Stimulated activated CD4-positive, alpha-beta T cell treated with anti-CD3 and anti-CD28 coated beads, TNF-alpha, amount 100 ng/mL, for 1 hour (primary cell): Measurements from ENCODE around the gene TSPEAR.
"Not testable (repeated sequence)": the region's sequence is repeated elsewhere in the genome, so short reads cannot be mapped to it uniquely, and the experiment has no call there.

Source experiments
- DNase-seq, 3 donors: peaks; one replicate each; pipeline ENCODE4 v3.0.0-alpha.2; 2020; ENCODE audit warnings: low read depth in 3 of 3, low spot score in 1 of 3

The TSPEAR gene

GRCh38 chr21:44592446-44593311, 118.7 kb downstream of the TSPEAR start, which contains the start of gene KRTAP10-6:
TSS of gene KRTAP10-6 (minus strand) at chr21:44592505. CDS start at chr21:44592484, 21 bp downstream.
- no peak for DNase-seq

- not testable (repeated sequence) for DNase-seq
Observed at GRCh38 chr21:44591801-44592130, 119.6 kb downstream of the TSPEAR start.

DNA sequence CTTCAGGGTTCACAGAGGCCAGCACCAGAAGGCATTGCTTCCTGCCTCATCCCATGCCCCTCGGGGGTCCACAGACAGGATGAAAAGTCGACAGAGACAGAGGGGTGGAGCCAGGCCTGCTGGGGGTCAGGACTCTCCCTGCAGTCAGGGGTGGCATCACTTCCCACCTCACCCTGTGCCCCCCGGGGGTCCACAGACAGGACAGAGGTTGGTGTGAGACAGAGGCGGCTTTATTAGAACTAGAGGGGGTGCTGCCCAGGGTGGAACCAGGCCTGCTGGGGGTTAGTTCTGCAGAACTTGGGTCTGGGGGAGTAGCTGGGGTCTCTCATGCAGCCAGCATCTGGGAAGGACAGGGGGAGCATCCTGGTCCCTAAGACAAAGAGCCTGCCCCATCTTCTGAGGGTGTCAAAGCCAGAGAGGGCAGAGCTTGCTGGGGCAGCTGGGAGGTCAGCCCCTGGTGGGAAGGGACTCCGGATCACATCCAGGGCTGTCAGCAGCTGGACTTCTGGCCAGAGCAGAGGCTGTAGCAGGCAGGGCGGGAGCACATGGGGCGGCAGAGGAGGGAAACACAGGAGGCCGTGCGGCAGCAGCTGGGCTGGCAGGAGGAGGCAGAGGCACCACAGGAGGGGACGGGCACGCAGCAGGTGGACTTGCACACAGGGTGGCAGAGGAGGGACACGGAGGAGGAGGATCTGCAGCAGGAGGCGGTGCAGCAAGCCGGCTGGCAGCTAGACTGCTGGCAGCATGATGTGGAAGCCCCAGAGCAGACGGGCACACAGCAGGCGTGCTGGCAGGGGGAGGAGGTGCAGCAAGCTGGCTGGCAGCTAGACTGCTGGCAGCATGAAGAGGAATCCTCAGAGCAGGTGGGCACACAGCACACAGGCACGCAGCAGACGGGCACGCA, 120.2 kb downstream of the TSPEAR start:
- DNase-seq = not testable (repeated sequence)

- DNase-seq = no peak
Observed at GRCh38 chr21:44590311-44590721, 121.1 kb downstream of the TSPEAR start.

- no peak for DNase-seq
Observed at GRCh38 chr21:44589586-44590305, 121.6 kb downstream of the TSPEAR start.

GRCh38 chr21:44589094-44589493, 122.3 kb downstream of the TSPEAR start:
- no peak for DNase-seq

GRCh38 chr21:44585892-44586291, 125.5 kb downstream of the TSPEAR start:
- no peak for DNase-seq

DNA sequence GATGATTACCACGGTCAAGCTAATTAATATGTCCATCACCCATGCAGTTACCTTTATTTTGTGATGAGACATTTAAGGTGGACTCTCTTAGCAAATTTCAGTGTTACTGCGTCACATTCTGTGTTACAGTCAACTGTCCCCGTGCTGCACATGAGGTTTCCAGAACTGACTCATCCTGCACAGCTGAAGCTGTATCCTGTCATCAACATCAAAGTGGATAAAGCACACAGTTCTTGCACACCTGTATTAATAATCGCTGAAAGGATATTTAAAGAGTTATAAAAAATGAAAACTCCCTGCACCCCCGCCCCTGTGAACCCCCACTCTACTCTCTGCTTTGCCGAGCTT, 127.6 kb downstream of the TSPEAR start:
- DNase-seq = no peak

DNA sequence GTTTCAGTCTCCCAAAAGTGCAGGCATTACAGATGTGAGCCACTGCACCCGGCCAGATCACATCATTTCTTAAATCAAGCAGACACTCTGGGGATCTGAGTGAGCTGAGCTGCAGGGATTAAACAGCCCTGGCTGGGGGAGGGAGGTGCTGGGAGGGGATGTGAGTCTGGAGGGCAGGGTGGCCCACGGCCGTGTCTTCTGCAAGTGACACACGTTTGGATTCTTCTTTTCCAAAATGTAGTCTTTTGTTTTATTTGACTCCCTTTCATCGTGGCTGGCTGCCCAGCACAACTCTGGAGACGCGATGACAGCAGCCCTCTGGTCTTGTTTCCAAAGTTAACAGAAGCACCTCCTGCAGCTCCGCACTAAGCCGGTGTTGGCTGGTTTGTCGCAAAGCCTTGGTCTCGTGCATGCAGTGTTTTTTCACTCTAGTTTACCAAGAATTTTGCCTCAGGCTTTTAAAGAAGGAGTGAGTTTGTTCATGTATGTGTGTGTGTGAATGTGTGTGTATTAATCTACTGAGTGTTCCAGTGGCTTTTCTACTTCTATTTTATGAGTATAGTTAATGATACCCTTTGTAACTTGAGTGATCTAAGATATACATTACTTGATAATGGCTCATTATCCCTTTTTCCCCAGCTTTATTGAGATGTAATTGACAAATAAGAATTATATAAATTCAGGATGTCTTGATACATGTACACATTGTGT, 128.1 kb downstream of the TSPEAR start:
- no peak for DNase-seq

DNA sequence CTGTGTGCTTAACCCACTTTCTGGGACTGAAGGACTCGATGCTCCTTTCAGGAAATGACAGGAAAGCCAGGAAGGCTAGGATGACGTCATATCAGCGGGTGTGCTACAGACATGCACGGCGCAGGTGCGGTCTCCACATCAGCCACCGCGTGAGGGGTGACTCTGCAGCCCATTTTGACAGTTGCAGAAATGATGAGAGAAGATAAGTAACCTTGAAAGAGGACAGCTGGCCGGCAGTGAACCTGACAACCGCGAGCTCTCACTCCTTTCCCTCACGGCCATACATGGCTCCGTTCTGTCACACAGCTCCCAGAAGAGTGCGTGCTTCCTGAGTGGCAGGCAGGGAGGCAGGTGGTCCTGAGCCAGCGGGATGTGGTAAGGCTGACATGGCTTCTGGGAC, 129.3 kb downstream of the TSPEAR start:
- DNase-seq = no peak

DNA sequence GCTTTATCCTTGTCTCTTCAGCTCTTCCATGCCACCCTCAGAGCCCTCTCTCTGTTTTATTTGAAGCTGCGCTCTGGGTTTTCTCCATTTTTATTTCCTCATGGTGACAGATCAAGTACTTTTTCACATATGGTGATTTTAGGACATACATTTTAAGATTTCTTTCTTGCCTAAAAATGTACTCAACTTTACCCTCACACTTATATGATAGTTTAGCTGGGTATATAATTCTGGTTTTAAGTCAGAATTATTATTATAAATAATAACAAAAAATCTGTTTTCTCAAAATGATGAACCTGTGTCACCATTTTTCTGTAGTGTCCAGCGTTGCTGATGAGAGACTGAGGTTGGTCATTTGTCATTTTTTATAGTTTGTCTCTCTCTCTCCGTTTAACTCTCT, 130.2 kb downstream of the TSPEAR start:
- DNase-seq = no peak

DNA sequence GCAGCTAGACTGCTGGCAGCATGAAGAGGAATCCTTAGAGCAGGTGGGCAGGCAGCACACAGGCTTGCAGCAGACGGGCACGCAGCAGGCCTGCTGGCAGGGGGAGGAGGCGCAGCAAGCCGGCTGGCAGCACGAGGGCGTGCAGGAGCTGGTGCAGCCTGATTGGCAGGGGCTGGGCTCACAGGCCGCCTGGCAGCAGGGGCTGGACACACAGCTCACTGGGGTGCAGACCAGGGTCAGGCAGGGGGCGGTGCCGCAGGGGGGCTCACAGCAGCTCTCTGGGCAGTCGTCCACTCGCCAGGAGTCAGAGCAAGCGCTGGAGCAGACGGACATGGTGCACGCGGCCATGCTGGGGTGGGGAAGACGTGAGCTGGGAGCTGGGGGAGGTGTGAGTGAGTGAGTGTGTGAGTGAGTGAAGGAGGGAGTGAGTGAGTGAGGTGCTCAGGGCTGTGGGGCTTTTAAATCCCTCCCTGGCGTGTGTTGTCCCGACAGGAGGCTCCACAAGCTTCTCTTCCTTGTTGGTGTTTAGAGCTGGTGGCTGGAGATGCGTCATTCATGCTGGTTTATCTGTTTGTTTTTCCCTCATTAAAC, 131.0 kb downstream of the TSPEAR start, which contains the start of gene KRTAP10-5:
TSS of gene KRTAP10-5 (minus strand) at position 374 of the 591 bp plus-strand sequence. CDS start at position 348, 26 bp downstream.
- DNase-seq = not testable (repeated sequence)

DNA sequence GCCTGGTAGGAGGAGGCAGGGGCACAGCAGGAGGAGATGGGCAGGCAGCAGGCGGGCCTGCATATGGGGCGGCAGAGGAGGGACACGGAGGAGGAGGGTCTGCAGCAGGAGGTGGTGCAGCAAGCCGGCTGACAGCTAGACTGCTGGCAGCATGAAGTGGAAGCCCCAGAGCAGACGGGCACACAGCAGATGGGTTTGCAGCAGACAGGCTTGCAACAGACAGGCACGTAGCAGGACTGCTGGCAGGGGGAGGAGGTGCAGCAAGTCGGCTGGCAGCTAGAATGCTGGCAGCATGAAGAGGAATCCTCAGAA, 131.6 kb downstream of the TSPEAR start:
- no peak for DNase-seq

GRCh38 chr21:44579056-44579832, 132.1 kb downstream of the TSPEAR start:
- DNase-seq = no peak

DNA sequence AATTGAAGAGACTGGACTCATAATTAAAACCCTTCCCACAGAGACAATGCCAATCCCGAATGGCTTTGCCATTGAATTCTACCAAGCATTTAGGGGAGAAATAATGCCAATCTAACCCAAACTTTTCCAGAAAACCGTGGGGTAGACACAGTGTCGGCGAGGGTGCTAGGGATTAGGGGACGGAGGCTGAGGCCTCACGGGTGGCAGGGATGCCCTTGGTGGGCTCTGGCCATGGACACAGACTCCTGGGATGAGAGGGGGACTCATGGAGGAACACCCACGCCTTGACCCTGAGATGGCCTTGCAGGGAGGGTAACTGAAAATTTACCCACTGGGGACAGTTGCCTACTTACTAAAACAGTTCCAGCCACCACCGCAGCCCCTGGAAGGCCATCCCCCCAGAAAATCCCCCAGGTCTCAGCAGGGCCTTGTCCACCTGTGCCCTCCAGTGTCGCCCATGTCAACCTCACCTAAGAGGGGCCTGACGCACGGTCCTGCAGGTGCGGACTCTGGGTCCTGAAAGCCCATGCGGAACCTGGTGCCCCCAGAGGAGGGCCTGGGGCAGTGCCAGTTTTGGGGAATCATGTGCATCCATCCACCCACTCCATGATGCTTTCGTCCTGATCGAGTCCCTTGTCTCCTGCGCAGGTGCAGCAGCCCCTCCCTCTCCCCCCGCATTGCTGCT, 132.9 kb downstream of the TSPEAR start:
- DNase-seq = no peak

- no peak for DNase-seq
Observed at GRCh38 chr21:44576025-44576420, 135.3 kb downstream of the TSPEAR start.

- no peak for DNase-seq
Observed at GRCh38 chr21:44575307-44576024, 135.9 kb downstream of the TSPEAR start.
